Neural progenitor cell (in vitro differentiated cells): ENCODE measurements around the gene AKR7A2. TPM values are rescaled to one million over a fixed set of nuclear protein-coding genes. Genes with fewer than 3 reads are reported as not detected.

Experiments used
- DNase-seq: peaks from one replicate; pipeline ENCODE4 v3.0.0-alpha.2; 2016; ENCODE audit warnings: low spot score
- H2AFZ ChIP-seq: fragments of 200-600 bp; sonication (generic); replicated peaks from 2 replicates; pipeline ENCODE4 v1.6.1; 2016; ENCODE audit warnings: antibody characterized with exemption
- H3F3A ChIP-seq: fragments of 200-600 bp; sonication (generic); 2 replicates; pipeline ENCODE4 v1.6.1; 2016; ENCODE audit warnings: antibody characterized with exemption, low read depth
- H3K27ac ChIP-seq: fragments of 200-600 bp; sonication (generic); 2 replicates; pipeline ENCODE4 v1.5.1; 2016; ENCODE audit warnings: mild to moderate bottlenecking
- H3K27me3 ChIP-seq: fragments of 200-600 bp; sonication (generic); 2 replicates; pipeline ENCODE4 v1.6.1; 2016; ENCODE audit warnings: mild to moderate bottlenecking, moderate library complexity
- H3K36me3 ChIP-seq: fragments of 200-600 bp; sonication (generic); 2 replicates; pipeline ENCODE4 v1.5.1; 2016
- H3K4me1 ChIP-seq: fragments of 200-600 bp; sonication (generic); 2 replicates; pipeline ENCODE4 v1.6.1; 2016; ENCODE audit warnings: mixed run types
- H3K4me2 ChIP-seq: fragments of 200-600 bp; sonication (generic); 2 replicates; pipeline ENCODE4 v1.6.1; 2016
- H3K4me3 ChIP-seq: fragments of 200-600 bp; sonication (generic); 2 replicates; pipeline ENCODE4 v1.5.1; 2016
- H3K79me2 ChIP-seq: fragments of 200-600 bp; sonication (generic); 2 replicates; pipeline ENCODE4 v1.6.1; 2016; ENCODE audit warnings: low read depth
- H3K9ac ChIP-seq: fragments of 200-600 bp; sonication (generic); 2 replicates; pipeline ENCODE4 v1.6.1; 2016
- H3K9me3 ChIP-seq: fragments of 200-600 bp; sonication (generic); 2 replicates; pipeline ENCODE4 v1.5.1; 2016; ENCODE audit warnings: low read depth
- H4K20me1 ChIP-seq: fragments of 200-600 bp; sonication (generic); 2 replicates; pipeline ENCODE4 v1.6.1; 2016; ENCODE audit warnings: low read depth
- H3K27ac Mint-ChIP-seq: 3 replicates; pipeline ENCODE4 v1.8.0; 2021; ENCODE audit warnings: mixed read lengths
- H3K27me3 Mint-ChIP-seq: 2 replicates; pipeline ENCODE4 v1.8.0; 2022; ENCODE audit warnings: low read depth, mild to moderate bottlenecking, inconsistent platforms, moderate library complexity, mixed read lengths; ENCODE audit not compliant: insufficient read depth
- H3K36me3 Mint-ChIP-seq: 3 replicates; pipeline ENCODE4 v1.8.0; 2021; ENCODE audit warnings: mixed read lengths
- H3K4me1 Mint-ChIP-seq: 3 replicates; pipeline ENCODE4 v1.8.0; 2021; ENCODE audit warnings: mixed read lengths
- H3K4me3 Mint-ChIP-seq: 3 replicates; pipeline ENCODE4 v1.8.0; 2021; ENCODE audit warnings: mild to moderate bottlenecking, moderate library complexity, mixed read lengths
- H3K9me3 Mint-ChIP-seq: 3 replicates; pipeline ENCODE4 v1.8.0; 2020; ENCODE audit warnings: mixed read lengths
- CTCF ChIP-seq: fragments of 200-600 bp; sonication (generic); IDR thresholded peaks from 2 replicates; pipeline ENCODE4 v1.5.1; 2017; ENCODE audit warnings: antibody characterized with exemption, mild to moderate bottlenecking
- EZH2 ChIP-seq: fragments of 200-600 bp; sonication (generic); IDR thresholded peaks from 2 replicates; pipeline ENCODE4 v1.6.1; 2017; ENCODE audit warnings: antibody characterized with exemption, mild to moderate bottlenecking, moderate library complexity
- EZH2phosphoT487 ChIP-seq: fragments of 200-600 bp; sonication (generic); IDR thresholded peaks from 2 replicates; pipeline ENCODE4 v1.6.1; 2017; ENCODE audit warnings: antibody characterized with exemption
- total RNA-seq: library from RNA; depleted of rRNA; stranded (reverse); fragments of >200 nt; gene quantifications from 2 replicates; pipeline ENCODE4 v1.2.3, GENCODE V29; 2015; ENCODE audit warnings: low replicate concordance

The AKR7A2 gene
- total RNA-seq, 1 donor from 2014 or later, result 37.5 TPM

GRCh38 chr1:19323987-19324664 lies 12.2 kb upstream of the AKR7A2 start:
- no peaks in the 10 kb centered on the region for H3K4me1 Mint-ChIP-seq
- no peak overlapping the region for H3K27ac Mint-ChIP-seq
- Histone ChIP-seq H3K4me1 (no peaks in the 10 kb centered on the region), H3K9ac (no peak overlapping the region), H4K20me1 (no peaks in the 10 kb centered on the region), H3K9me3 (no peaks in the 10 kb centered on the region), H3K27me3 (no peaks in the 10 kb centered on the region), H3K27ac (no peak overlapping the region), H3K4me2 (no peak overlapping the region), H3F3A (no peaks in the 10 kb centered on the region), H2AFZ (no peak overlapping the region), H3K79me2 (no peaks in the 10 kb centered on the region), H3K4me3 (no peak overlapping the region), H3K36me3 (no peaks in the 10 kb centered on the region)
- DNase-seq, result no peak
- H3K9me3 Mint-ChIP-seq, result no peaks in the 10 kb centered on the region
- H3K27me3 Mint-ChIP-seq, result peaks cover 2% of the 10 kb centered on the region
- H3K36me3 Mint-ChIP-seq, result peaks cover 5% of the 10 kb centered on the region
- H3K4me3 Mint-ChIP-seq, result no peak overlapping the region
- no peak for TF ChIP-seq EZH2
- no peak for TF ChIP-seq CTCF
- TF ChIP-seq EZH2phosphoT487, result no peak

GRCh38 chr1:19322481-19322880 lies 10.5 kb upstream of the AKR7A2 start:
- peaks cover 5% of the 10 kb centered on the region for H4K20me1 ChIP-seq
- H3K27ac ChIP-seq, result no peak overlapping the region
- Mint-ChIP-seq H3K27me3 (peaks cover 2% of the 10 kb centered on the region), H3K9me3 (no peaks in the 10 kb centered on the region), H3K36me3 (peaks cover 9% of the 10 kb centered on the region), H3K4me1 (no peaks in the 10 kb centered on the region), H3K4me3 (no peak overlapping the region), H3K27ac (no peak overlapping the region)
- H3K79me2 ChIP-seq, result no peaks in the 10 kb centered on the region
- H3F3A ChIP-seq, result no peaks in the 10 kb centered on the region
- H3K9ac ChIP-seq, result no peak overlapping the region
- TF ChIP-seq EZH2 (no peak), CTCF (no peak), EZH2phosphoT487 (no peak)
- H3K4me1 ChIP-seq, result no peaks in the 10 kb centered on the region
- no peaks in the 10 kb centered on the region for H3K9me3 ChIP-seq
- no peak overlapping the region for H3K4me3 ChIP-seq
- H3K4me2 ChIP-seq, result no peak overlapping the region
- no peaks in the 10 kb centered on the region for H3K36me3 ChIP-seq
- H2AFZ ChIP-seq, result no peak overlapping the region
- H3K27me3 ChIP-seq, result no peaks in the 10 kb centered on the region
- DNase-seq, result no peak

GRCh38 chr1:19321071-19321470 lies 9.1 kb upstream of the AKR7A2 start:
- Histone ChIP-seq H3K27me3 (no peaks in the 10 kb centered on the region), H3K4me1 (no peaks in the 10 kb centered on the region), H3K9ac (no peak overlapping the region), H3K9me3 (no peaks in the 10 kb centered on the region), H2AFZ (no peak overlapping the region), H3K36me3 (no peaks in the 10 kb centered on the region), H3F3A (no peaks in the 10 kb centered on the region), H3K4me3 (no peak overlapping the region), H3K4me2 (no peak overlapping the region), H4K20me1 (peaks cover 12% of the 10 kb centered on the region), H3K79me2 (no peaks in the 10 kb centered on the region), H3K27ac (no peak overlapping the region)
- H3K36me3 Mint-ChIP-seq, result peaks cover 8% of the 10 kb centered on the region
- no peak for DNase-seq
- no peaks in the 10 kb centered on the region for H3K9me3 Mint-ChIP-seq
- H3K4me1 Mint-ChIP-seq, result peaks cover 2% of the 10 kb centered on the region
- H3K27ac Mint-ChIP-seq, result no peak overlapping the region
- TF ChIP-seq EZH2phosphoT487 (no peak), CTCF (no peak), EZH2 (no peak)
- H3K27me3 Mint-ChIP-seq, result peaks cover 2% of the 10 kb centered on the region
- H3K4me3 Mint-ChIP-seq, result no peak overlapping the region
